GM12872 (cell line): ENCODE results near the gene GATB.

Source experiments
- TF ChIP-seq, protein P1 (sequence below): IDR thresholded peaks from 3 replicates; pipeline ENCODE4 v1.5.1; 2011; ENCODE audit warnings: low read depth, mild to moderate bottlenecking, low read length, moderate library complexity; ENCODE audit not compliant: insufficient read depth

The GATB gene

DNA sequence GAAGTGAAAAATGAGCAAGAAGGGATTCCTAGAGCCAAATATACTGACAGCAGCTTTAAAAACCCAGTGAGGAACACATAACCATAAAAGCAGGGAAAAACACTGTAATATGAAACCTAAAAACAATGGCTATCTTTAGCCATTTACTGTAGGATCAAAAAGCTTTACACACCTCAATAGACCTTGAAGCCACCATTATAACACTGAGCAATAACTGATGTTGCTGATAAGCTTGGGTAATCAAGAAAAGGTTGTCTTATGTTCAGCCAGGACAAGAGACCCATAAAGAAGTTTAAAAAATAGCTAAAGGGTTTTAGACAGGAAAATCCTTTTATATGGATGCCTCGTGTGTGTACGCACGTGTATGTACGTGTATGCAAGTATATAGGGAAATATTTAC is 16.9 kb downstream of the GATB start:
- TF ChIP-seq, protein P1, sequence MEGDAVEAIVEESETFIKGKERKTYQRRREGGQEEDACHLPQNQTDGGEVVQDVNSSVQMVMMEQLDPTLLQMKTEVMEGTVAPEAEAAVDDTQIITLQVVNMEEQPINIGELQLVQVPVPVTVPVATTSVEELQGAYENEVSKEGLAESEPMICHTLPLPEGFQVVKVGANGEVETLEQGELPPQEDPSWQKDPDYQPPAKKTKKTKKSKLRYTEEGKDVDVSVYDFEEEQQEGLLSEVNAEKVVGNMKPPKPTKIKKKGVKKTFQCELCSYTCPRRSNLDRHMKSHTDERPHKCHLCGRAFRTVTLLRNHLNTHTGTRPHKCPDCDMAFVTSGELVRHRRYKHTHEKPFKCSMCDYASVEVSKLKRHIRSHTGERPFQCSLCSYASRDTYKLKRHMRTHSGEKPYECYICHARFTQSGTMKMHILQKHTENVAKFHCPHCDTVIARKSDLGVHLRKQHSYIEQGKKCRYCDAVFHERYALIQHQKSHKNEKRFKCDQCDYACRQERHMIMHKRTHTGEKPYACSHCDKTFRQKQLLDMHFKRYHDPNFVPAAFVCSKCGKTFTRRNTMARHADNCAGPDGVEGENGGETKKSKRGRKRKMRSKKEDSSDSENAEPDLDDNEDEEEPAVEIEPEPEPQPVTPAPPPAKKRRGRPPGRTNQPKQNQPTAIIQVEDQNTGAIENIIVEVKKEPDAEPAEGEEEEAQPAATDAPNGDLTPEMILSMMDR = no peak

DNA sequence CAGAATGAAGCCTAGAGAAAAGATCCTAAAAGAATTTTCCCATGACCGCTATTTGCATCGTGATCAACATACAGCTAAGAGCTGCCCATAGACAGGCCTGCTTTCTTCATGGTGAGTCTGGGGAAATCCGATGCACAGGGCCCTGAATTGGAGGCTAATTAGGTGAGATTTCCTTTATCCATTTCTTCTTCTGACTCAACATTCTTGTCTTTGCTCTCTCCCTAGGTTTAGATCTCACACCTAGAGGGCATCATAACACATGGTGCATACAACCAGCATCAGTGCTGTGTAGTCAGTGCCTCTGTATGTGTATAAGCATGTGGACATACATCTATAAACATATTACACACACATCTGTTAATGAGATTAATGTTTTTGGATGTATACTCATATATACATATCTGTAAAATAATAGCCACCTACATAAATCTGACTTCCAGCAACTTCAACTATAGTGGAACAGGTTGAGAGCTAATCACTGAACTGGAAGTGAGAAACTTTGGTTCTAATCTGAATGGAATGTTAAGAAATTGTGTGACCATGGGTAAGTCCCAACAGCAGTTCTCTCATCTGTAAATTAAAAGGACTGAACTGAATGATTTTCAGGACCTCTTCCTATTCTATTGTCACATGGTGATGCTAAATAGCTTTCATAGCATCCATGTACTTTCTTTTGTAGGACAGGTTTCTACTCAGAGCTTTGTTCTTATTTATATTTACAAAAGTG is 17.5 kb downstream of the GATB start:
- TF ChIP-seq, protein P1 = no peak

DNA sequence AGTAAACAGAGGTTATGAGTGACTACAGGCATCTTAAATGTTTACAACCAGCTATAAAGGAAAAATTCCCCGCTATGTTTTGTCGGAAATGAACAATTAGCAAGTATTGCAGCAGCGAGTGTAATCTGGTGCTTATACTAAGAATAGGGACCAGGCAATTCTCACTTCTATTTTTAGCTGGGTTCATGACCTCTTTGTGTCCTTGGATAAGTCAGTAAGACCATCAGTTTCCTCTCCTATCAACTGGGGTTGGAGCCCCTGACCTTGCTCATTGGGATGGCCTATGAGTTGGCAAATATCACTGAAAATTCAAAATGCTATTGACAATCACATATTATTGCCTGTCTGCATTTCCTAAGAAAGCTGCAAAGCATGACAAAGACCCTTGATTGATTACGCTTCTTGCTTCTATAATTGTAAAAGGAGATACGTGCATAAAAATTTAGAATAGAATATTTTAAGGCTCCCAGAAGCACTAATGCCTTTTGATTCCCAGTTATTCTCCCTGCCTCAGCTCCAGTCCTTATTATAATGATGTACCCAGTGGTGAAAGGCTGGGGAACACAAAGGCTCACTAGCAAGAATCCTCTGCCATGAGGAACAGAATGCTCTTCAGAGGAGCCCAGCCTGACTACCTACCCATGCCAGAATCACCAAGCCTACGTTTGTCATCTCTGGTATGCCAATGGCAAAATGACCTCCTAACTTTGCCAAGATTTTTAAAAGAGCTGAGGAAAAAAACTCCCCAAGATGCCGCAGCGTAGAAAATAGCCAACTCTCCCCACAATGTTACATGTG is 21.9 kb downstream of the GATB start:
- TF ChIP-seq, protein P1 = no peak

DNA sequence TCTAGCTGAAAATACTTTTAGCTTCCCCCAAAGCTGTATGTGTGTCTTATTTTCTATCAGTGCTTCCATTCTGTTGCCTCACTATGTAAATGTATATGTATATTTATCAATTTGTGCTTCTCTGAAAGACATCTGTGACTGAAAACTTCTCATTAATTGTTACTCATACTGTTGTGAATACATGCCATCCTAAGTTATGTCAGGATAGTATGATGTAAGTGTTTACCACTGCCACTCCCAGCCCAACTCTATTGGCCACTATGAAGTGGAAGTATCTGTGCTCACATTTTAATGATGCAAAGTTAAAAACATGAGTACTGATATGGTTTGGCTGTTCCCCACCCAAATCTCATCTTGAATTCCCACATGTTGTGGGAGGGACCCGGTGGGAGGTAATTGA is 24.4 kb downstream of the GATB start:
- TF ChIP-seq, protein P1 = no peak

DNA sequence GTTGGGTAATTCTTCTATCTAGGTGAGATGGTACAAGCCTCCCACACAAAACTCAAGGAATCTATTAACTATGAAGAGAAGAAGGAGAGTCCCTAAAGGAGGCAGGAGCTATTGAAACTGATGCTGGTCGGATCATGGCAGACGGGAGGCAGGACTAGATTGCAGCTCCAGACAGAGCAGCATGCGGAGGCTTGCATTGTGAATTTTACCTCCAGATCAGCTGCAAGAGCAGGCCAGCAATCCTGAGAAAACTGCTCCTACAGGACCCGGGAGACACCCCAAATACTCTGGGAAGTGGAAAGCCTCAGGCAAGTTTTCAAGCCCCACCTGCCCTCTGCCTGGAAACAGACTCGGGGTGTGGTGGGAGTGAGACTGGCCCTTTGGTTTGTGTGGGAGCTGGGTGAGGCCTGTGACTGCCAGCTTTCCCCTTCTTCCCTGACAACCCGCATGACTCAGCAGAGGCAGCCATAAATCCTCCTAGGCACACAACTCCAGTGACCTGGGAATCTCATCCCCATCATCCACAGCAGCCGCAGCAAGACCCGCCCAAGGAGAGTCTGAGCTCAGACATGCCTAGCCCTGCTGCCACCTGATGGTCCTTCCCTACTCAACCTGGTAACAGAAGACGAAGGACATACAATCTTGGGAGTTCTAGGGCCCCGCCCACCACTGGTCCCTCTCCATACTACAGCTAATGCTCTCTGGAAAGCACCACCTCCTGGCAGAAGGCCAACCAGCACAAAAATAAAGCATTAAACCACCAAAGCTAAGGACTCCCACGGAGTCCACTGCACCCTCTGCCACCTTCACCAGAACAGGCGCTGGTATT is 30.9 kb downstream of the GATB start:
- TF ChIP-seq, protein P1 = no peak

DNA sequence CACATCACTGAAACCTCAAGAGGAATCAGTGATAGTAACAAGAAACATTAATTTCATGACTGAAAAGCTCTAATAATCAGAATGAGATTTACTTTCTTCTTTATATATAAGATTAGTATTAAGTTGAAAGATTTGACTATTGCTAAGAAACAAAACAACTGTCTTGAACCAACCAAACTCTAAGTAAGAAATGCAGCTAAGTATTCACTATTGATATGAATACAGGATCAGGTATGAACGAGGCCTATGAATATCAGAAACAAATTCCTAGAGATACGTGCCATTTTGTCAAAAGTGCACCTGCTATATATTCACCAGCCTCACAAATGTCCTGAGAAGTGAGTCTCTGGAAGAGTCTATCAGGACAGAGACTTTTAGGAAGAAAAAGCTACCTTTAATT is 32.1 kb downstream of the GATB start:
- TF ChIP-seq, protein P1 = no peak

DNA sequence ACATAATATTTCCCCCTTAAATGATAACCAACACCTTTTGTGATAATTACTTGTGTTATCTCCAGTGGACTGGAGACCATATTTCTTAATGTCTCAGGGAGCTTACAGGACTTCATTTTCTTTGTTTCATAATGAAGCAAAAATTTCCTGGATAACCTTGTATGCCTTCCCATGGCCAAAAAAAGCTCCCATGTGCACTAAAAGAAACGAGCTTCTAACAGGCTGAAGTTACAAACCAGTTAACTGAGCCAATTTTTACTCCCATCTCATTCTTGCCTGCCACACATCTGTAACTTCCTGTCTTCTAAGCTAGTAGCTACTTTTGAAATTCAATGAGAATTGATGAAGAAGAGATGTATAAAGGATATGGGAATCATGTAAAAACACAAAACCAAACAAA is 32.8 kb downstream of the GATB start:
- TF ChIP-seq, protein P1 = no peak
